AG08396 (cell line): ENCODE data around the gene PTX4.

Experiments
- DNase-seq: peaks from one replicate; pipeline ENCODE4 v3.0.0; 2012; ENCODE audit warnings: low spot score, mixed read lengths

PTX4 gene

GRCh38 chr16:1459967-1460366 is 28.8 kb downstream of the PTX4 start:
- no peak for DNase-seq

GRCh38 chr16:1458977-1459341 is 29.8 kb downstream of the PTX4 start:
- DNase-seq = no peak

GRCh38 chr16:1458336-1458976 is 30.3 kb downstream of the PTX4 start:
- DNase-seq = no peak

GRCh38 chr16:1457489-1458245 is 31.1 kb downstream of the PTX4 start:
- DNase-seq = no peak

GRCh38 chr16:1456951-1457350 is 31.8 kb downstream of the PTX4 start:
- no peak for DNase-seq

GRCh38 chr16:1455190-1456171 is 33.3 kb downstream of the PTX4 start:
- no peak for DNase-seq

- no peak for DNase-seq
Measured at GRCh38 chr16:1454561-1454960, 34.2 kb downstream of the PTX4 start.

- DNase-seq = no peak
Measured at GRCh38 chr16:1453316-1453715, 35.4 kb downstream of the PTX4 start.

- DNase-seq = no peak
Measured at GRCh38 chr16:1452530-1452929, 36.2 kb downstream of the PTX4 start.

GRCh38 chr16:1451702-1452392 is 36.9 kb downstream of the PTX4 start:
- DNase-seq = no peak

- no peak for DNase-seq
Measured at GRCh38 chr16:1450841-1451240, 37.9 kb downstream of the PTX4 start.

- no peak for DNase-seq
Measured at GRCh38 chr16:1450218-1450617, 38.5 kb downstream of the PTX4 start.

- no peak for DNase-seq
Measured at GRCh38 chr16:1449201-1449788, 39.4 kb downstream of the PTX4 start.

GRCh38 chr16:1448536-1449116 is 40.1 kb downstream of the PTX4 start:
- DNase-seq = no peak

GRCh38 chr16:1447965-1448364 is 40.8 kb downstream of the PTX4 start:
- no peak for DNase-seq

- no peak for DNase-seq
Measured at GRCh38 chr16:1446296-1447080, 42.3 kb downstream of the PTX4 start.

- no peak for DNase-seq
Measured at GRCh38 chr16:1445518-1446203, 43.1 kb downstream of the PTX4 start.

GRCh38 chr16:1444730-1445517 is 43.8 kb downstream of the PTX4 start:
- no peak for DNase-seq
